Measurements from ENCODE around the gene RIPPLY3.
"Not testable (repeated sequence)": the region's sequence is repeated elsewhere in the genome, so short reads cannot be mapped to it uniquely, and the experiment has no call there.

RIPPLY3 gene

GRCh38 chr21:37026499-37026898 is 20.0 kb downstream of the RIPPLY3 start:
- no peak for DNase-seq

GRCh38 chr21:37028570-37028969 is 22.1 kb downstream of the RIPPLY3 start:
- DNase-seq, result no peak

- no peak for DNase-seq
Observed at GRCh38 chr21:37030864-37031263, 24.4 kb downstream of the RIPPLY3 start.

GRCh38 chr21:37032293-37032692 is 25.8 kb downstream of the RIPPLY3 start:
- no peak for DNase-seq

GRCh38 chr21:37032877-37033471 is 26.5 kb downstream of the RIPPLY3 start:
- no peak for DNase-seq

- DNase-seq, result not testable (repeated sequence)
Observed at GRCh38 chr21:37034394-37034793, 27.9 kb downstream of the RIPPLY3 start.

- DNase-seq, result no peak
Observed at GRCh38 chr21:37036177-37036576, 29.7 kb downstream of the RIPPLY3 start.

- no peak for DNase-seq
Observed at GRCh38 chr21:37039411-37040075, 33.0 kb downstream of the RIPPLY3 start.

- DNase-seq, result no peak
Observed at GRCh38 chr21:37040212-37040611, 33.7 kb downstream of the RIPPLY3 start.

- no peak for DNase-seq
Observed at GRCh38 chr21:37041706-37042271, 35.3 kb downstream of the RIPPLY3 start.

GRCh38 chr21:37043818-37044217 is 37.3 kb downstream of the RIPPLY3 start:
- DNase-seq, result no peak

- no peak for DNase-seq
Observed at GRCh38 chr21:37044643-37045042, 38.1 kb downstream of the RIPPLY3 start.

GRCh38 chr21:37045149-37045548 is 38.6 kb downstream of the RIPPLY3 start:
- DNase-seq, result no peak

- DNase-seq, result no peak
Observed at GRCh38 chr21:37045556-37045955, 39.1 kb downstream of the RIPPLY3 start.

GRCh38 chr21:37047079-37047478 is 40.6 kb downstream of the RIPPLY3 start:
- no peak for DNase-seq

GRCh38 chr21:37049741-37050140 is 43.2 kb downstream of the RIPPLY3 start:
- DNase-seq, result not testable (repeated sequence)

GRCh38 chr21:37055271-37055855 is 48.9 kb downstream of the RIPPLY3 start:
- DNase-seq, result no peak

- DNase-seq, result no peak
Observed at GRCh38 chr21:37057614-37058013, 51.1 kb downstream of the RIPPLY3 start.

- DNase-seq, result no peak
Observed at GRCh38 chr21:37058261-37058660, 51.8 kb downstream of the RIPPLY3 start.

- DNase-seq, result no peak
Observed at GRCh38 chr21:37059181-37059580, 52.7 kb downstream of the RIPPLY3 start.

GRCh38 chr21:37060296-37060695 is 53.8 kb downstream of the RIPPLY3 start:
- DNase-seq, result no peak

GRCh38 chr21:37061926-37062592 is 55.6 kb downstream of the RIPPLY3 start:
- DNase-seq, result no peak

GRCh38 chr21:37062593-37062935 is 56.1 kb downstream of the RIPPLY3 start:
- no peak for DNase-seq

- DNase-seq, result no peak
Observed at GRCh38 chr21:37063433-37063832, 56.9 kb downstream of the RIPPLY3 start.
